Activated CD8-positive, alpha-beta memory T cell treated with anti-CD3 and anti-CD28 coated beads for 36 hours (primary cell): ENCODE data around the gene TMEM150C. TPM values are rescaled to one million over a fixed set of nuclear protein-coding genes. Genes with fewer than 3 reads are reported as not detected.

Experiments used
- CTCF ChIA-PET: fragments of 350-600 bp; sonication (Branson Sonifier 250); formaldehyde crosslinking; loops from one replicate; lab custom pipeline; 2021; ENCODE audit warnings: antibody characterized with exemption; lab: Charles Lee
- POLR2A ChIA-PET: fragments of 350-600 bp; sonication (Branson Sonifier 250); formaldehyde crosslinking; loops from one replicate; lab custom pipeline; 2021; ENCODE audit warnings: antibody characterized with exemption; lab: Charles Lee
- total RNA-seq, 2 experiments: library from RNA; stranded (reverse); gene quantifications; one replicate each; pipeline ENCODE4 v1.2.3, GENCODE V29; 2021

TMEM150C gene
- total RNA-seq, 2 experiments from 2014 or later = not detected

GRCh38 chr4:82522472-82522871 is 39.3 kb downstream of the TMEM150C start:
- POLR2A ChIA-PET = no interaction called here
- CTCF ChIA-PET = no interaction called here

- ChIA-PET POLR2A (no interaction called here), CTCF (no interaction called here)
Measured at GRCh38 chr4:82521283-82521682, 40.5 kb downstream of the TMEM150C start.

DNA sequence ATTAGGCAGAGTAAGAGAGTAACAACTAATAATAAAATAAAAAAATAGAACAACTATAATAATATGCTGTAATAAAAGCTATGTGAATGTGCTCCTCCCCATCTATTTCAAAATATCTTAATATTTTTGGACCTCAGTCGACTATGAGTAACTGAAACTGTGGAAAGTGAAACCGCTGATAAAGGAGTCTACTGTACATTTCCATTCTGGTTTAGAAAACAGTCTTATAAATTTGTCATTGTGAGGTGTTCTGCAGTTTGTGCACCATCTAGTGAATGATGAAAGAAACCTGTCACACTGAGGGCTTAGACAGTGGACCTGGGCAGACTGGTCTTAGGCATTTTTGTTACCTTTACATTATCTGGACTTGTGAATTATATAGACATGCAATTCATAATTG is 42.0 kb downstream of the TMEM150C start:
- ChIA-PET POLR2A (no interaction called here), CTCF (no interaction called here)

DNA sequence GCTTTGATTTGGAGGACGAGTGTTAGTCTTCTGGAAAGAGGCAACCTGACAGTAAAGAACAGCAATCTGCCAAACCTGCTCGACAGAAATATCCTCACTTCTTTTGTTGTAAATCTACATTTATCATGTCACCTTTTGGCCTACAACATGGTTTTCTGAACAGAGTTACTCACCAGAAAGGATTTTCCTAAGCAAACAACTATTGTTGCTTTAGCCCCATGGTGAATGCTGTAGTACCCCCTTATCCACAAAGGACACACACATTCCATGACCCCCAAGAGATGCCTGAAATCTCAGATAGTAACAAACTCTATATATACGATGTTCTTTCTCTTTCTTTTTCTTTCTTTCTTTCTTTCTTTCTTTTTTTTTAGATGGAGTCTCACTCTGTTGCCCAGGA is 42.7 kb downstream of the TMEM150C start:
- CTCF ChIA-PET = no interaction called here
- POLR2A ChIA-PET = no interaction called here

- ChIA-PET POLR2A (no interaction called here), CTCF (no interaction called here)
Measured at GRCh38 chr4:82517043-82517442, 44.7 kb downstream of the TMEM150C start.

DNA sequence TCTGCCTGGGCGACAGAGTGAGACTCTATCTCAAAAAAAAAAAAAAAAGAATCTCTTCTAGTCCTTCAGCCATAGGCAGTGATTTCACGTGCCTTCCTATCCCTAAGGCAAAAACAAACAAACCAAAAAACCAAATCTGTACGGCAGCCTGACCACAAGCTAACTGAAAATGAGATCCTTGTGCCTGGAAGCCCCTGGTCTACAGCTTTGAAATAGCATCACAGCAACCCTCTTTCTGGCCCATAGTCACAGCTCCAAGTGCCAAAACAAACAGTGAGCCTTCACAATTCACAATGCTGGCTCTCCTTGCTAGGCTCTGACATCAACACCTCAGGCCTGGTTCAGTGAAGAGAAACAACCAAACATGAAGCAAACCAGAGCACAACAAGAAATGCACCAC is 46.1 kb downstream of the TMEM150C start:
- ChIA-PET POLR2A (no interaction called here), CTCF (no interaction called here)

GRCh38 chr4:82513382-82513781 is 48.4 kb downstream of the TMEM150C start:
- ChIA-PET CTCF (no interaction called here), POLR2A (no interaction called here)

DNA sequence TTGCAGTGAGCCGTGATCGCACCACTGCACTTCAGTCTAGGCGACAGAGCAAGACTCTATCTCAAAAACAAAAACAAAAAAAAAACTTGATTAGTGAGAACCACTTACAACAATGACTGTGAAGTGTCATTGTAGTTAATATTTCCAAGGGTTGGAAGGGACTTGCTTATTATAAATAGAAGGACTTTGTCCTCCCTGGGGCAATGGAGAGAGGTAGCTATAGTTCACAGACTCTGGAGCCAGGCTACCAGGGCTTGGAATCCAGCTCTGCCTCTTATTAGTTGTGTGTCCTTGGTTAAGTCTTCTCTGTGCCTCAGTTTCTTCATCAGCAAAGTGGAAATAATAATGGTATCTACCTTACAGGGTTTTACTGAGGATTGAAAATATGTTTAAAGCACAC is 51.6 kb downstream of the TMEM150C start:
- CTCF ChIA-PET = no interaction called here
- POLR2A ChIA-PET = no interaction called here

- CTCF ChIA-PET = no interaction called here
- POLR2A ChIA-PET = no interaction called here
Measured at GRCh38 chr4:82508806-82509428, 52.9 kb downstream of the TMEM150C start.

- CTCF ChIA-PET = no interaction called here
- POLR2A ChIA-PET = no interaction called here
Measured at GRCh38 chr4:82508011-82508410, 53.8 kb downstream of the TMEM150C start.

DNA sequence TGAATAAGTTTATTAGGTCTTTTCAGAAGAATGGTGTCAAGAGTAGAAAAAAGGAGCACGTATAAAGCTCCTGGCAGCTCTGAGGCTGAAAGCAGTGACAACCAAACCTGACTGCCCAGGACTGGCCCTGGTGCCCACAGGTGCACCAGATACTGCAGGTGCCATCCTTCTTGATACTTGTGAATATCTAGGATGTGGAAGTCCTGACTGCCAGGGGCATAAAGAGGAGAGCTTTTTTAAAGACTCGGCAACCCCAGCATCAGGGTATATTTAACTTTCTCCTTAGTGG is 60.7 kb downstream of the TMEM150C start:
- POLR2A ChIA-PET = no interaction called here
- CTCF ChIA-PET = no interaction called here

DNA sequence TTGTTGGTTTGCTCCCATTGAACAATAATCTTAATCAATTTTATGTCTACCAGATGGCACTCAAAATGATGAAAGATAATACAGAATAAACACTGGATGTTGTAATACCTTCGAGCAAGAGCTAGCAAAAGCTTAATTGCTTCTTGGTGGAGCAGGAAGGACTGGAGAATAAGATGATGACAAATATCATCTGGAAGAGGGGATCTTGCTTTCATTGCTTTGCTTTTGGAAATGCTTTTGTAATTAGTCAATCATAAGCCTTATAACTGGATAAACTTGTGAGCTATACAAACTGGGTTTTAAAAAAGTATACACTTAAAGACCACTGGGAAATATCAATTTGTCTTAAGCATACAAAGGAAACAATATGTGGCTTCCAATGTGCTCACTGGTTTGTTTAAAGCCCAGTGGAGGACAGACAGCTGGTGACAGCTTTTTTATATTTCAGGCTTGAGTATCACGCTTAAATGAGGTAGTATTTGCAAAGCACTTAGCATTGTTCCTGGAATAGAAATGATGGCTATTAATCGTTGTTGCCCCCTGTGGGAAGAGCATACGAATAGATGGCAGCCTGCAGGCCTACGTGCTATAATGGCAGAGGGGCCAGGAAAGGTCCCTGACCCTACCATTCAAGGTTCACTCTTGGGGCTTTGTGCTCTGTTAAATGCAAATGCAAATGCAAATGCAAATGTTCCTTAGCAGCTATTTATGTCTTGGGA is 61.2 kb downstream of the TMEM150C start:
- ChIA-PET POLR2A (no interaction called here), CTCF (no interaction called here)

DNA sequence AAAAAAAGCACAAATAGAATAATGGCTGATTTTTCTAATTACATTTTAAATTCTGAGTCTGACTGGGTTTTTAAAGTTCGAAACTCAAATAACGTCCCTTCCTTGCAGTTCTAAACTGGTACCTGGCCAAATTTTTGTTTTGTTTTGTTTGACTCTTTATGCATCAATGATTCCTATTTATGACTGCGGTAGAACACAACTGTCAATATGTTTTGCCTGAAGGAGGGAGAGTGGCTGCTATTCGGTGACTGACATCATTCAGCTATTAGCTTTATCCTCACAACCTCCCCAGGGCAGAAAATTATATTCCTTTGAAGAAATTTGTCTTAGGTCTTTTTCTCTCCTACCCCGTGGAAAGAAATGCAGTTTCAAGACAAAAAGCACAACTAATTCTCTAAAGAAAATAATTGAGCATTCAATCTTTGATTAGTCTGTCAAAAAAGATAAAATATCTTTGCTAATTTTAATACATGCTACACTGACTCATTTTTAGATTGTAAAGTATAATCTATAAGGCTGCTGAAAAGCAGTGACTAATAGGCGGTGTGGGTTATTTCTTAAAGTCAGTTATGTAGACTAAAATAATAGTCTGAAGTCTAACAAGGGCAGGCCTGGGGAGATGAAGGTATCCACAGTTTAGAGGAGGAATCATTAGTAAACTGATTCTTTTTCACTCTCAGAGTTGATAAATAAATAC is 61.9 kb downstream of the TMEM150C start:
- POLR2A ChIA-PET = no interaction called here
- CTCF ChIA-PET = no interaction called here

GRCh38 chr4:82496349-82496748 is 65.4 kb downstream of the TMEM150C start:
- CTCF ChIA-PET = no interaction called here

DNA sequence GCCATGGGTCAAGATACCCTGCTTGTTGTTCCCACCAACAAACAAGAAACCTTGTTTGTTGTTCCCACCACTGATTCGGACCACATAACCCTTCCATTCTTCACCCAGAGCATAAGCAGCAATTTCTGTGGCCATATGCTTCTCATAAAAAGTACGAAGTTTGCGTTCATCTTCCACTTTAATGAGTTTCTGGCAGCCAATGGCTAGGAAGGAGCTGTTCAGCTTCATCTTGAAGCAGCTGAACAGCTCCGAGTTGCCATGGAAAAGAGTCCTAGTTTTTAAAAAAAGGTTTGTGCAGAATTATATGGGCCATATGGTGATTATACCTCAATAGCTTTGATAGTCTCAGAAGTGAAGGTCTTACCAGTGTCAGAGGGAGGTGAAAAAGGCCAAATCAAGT is 66.1 kb downstream of the TMEM150C start:
- ChIA-PET CTCF (no interaction called here), POLR2A (no interaction called here)

More at GRCh38 chr4:82496349-82496748, 65.4 kb downstream of the TMEM150C start:
- POLR2A ChIA-PET = no interaction called here

GRCh38 chr4:82493721-82494425 is 67.9 kb downstream of the TMEM150C start:
- POLR2A ChIA-PET = no interaction called here
- CTCF ChIA-PET = no interaction called here

GRCh38 chr4:82491251-82491960 is 70.4 kb downstream of the TMEM150C start:
- ChIA-PET POLR2A (no interaction called here), CTCF (no interaction called here)

DNA sequence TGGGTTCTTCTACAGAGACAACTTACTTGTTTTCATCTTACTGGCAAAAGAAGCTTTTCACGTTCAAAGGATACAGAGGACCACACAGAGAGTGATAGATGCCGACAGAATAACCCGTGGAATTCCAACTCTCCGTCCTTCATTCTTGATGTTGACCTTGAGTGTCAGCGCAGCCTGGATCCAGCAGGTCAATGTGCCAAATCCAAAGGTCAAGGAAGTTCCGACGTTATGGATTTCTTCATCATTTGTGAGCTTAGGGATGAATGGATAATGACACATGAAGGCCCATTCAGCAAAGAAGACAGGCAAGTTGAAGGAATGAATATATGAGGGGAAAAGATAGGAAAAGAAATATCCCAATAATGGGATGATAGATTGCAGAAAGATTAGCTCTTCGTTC is 71.8 kb downstream of the TMEM150C start:
- POLR2A ChIA-PET = no interaction called here
- CTCF ChIA-PET = no interaction called here

DNA sequence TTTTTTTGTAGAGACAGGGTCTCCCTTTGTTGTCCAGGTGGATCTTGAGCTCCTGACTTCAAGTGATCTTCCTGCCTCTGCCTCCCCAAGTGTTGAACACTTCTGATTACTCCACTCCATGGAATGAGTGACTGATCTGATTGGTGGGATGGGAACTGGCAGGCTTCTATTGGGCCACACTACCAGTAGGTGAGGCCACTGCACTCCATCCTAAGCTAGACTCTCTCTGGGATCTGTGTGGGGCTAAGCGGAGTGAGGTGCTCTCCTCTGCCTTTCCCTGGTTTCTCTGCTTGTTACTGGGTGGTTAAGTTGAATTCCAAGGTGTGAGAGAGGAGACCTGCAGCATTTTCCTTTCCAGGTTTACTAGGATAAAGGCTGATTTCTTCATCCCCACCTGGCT is 72.7 kb downstream of the TMEM150C start:
- ChIA-PET CTCF (no interaction called here), POLR2A (no interaction called here)
